ENCODE results near the gene TCL1B. TPM values are rescaled to one million over a fixed set of nuclear protein-coding genes. Genes with fewer than 3 reads are reported as not detected.
"Not testable (repeated sequence)": the region's sequence is repeated elsewhere in the genome, so short reads cannot be mapped to it uniquely, and the experiment has no call there.

The TCL1B gene
- total RNA-seq: not detected in 2 replicates

DNA sequence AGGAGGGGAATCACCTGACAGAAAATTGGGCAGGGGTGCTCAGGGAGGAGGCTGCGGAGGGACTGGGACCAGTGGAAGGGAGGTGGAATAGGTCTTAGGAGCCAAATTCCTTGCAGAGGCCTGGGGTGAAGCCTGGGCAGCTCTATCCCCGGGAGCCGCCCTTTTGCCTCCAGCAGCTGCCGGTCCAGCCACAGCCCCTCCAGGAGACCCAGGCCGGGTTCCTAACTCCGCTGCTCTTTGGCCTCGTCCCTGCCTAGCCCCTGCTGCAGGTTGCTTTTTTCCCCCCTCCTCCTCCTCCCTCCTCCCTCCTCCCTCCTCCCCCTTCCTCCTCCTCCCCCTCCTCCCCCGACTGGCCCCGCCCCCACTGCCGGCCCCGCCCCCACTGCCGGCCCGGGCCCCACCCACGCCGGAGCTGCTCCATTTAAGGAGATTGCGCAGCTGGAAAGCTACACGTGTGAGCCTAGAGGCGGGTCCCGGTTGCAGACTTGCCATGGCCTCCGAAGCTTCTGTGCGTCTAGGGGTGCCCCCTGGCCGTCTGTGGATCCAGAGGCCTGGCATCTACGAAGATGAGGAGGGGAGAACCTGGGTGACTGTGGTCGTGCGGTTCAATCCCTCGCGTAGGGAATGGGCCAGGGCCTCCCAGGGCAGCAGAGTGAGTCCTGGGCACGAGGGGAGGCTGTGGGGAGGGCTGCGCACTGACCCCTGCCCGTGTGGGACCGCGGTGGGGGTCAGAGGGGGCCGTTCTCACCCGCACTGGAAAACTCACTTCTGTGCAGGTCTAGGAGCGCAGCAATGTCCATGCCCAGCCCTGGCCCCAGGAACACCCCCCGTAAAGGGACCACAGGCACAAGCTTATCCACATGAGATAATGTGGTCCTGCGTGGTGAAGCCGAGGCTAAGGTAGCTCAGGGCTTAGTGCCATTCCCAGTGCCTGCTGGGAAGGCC is at the start of gene TCL1B:
Gene TCL1B, plus strand, starts transcription at position 449 of the 945 bp plus-strand sequence. Its CDS starts 42 bp downstream, at position 491.
- intact Hi-C loops (cut with micrococcal nuclease): loop anchor here (10.0 kb wide), 1 partner anchor 241 kb away; no protein-coding TSS in a partner anchor

- intact Hi-C loops (cut with micrococcal nuclease): no loop called here
These were observed 41.2 kb upstream of the TCL1B start for GRCh38 chr14:95644981-95645380.

DNA sequence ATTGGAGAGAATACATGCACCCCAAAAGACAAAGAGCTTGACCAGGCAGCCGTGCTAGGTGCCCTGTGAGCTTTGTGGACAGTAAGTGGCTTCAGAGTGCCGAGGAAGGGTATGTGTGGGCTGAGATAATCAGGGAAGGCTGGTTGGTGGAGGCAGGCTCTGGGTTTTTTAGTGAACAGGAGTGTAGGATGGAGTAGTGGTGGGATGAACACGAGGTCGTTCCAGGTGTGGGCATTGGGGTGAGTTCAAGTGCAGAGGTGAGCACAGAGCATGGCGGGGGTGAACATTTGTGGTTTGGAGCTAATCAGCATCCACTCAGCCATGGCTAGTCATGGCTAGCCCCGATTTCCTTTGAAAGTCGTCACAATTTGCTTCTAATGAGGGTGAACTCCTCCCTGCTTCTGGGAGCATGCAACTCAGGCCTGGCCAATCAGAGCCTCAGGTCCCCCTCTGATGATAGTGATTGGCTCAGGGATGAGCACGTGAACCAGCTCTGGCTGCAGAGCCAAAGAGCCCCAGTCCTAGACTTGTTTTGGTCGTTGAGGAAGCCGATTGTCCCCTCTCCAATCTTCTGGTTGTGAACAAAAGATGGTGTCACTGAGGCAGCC is 40.7 kb upstream of the TCL1B start:
- intact Hi-C loops (cut with micrococcal nuclease): no loop called here

GRCh38 chr14:95647926-95648325 is 38.3 kb upstream of the TCL1B start:
- intact Hi-C loops (cut with micrococcal nuclease): no loop called here

GRCh38 chr14:95649230-95649629 is 37.0 kb upstream of the TCL1B start:
- intact Hi-C loops (cut with micrococcal nuclease): no loop called here

- intact Hi-C loops (cut with micrococcal nuclease): no loop called here
These were observed 35.2 kb upstream of the TCL1B start for GRCh38 chr14:95651028-95651427.

GRCh38 chr14:95651821-95652583 is 34.2 kb upstream of the TCL1B start:
- intact Hi-C loops (cut with micrococcal nuclease): no loop called here

GRCh38 chr14:95652690-95653089 is 33.5 kb upstream of the TCL1B start:
- intact Hi-C loops (cut with micrococcal nuclease): no loop called here

DNA sequence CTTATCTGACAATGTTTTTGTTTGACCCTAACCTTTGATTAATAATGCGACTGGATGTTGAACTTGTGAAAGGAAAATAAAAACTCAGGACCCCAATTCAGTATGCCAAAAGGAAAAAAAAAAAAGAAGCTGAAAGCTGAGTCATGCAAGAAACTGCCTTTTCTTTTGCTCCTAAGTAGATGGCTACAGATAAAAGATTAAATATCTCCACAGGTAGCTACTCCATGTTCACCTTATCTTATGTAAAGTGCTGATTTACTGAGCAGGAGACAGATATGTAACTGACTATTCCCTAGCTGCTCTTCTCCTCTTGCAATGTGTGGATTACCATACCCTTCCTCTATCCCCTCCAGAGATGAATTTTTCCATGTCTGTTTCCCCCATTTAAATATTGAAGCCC is 30.8 kb upstream of the TCL1B start:
- intact Hi-C loops (cut with micrococcal nuclease): no loop called here

DNA sequence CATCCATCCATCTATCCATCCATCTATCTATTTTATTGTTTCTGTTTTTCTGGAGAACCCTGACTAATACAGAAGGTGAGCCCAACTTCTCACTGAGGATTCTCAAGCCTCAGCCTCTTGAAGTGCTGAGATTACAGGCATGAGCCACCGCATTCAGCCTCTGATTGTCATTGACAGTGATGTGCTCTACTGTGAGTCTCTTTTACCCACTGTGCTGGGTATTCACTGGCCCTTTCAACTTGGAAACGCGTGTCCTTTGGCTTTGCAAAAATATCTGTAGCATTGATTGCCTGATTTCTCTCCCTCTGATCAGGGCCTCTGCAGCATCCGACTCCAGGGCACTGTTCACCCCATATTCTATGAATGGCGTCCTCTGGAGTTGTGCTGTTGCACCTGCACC is 29.6 kb upstream of the TCL1B start:
- intact Hi-C loops (cut with micrococcal nuclease): no loop called here

DNA sequence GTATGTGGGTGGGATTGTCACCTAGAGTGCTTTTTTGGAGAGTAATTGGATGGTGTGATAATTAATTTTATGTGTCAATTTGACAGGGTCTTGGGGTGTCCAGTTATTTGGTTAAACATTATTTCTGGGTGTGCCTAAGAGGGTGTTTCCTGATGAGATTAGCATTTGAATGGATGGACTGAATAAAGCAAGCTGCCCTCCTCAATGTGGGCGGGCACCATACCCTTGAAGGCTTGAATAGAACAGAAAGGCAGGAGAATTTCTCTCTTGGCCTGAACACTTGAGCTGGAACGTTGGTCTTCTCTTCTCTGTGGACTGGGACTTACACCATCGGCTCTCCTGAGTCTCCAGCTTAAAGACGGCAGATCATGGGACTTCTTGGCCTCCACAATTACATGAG is 28.8 kb upstream of the TCL1B start:
- intact Hi-C loops (cut with micrococcal nuclease): no loop called here

GRCh38 chr14:95659293-95659989 is 26.8 kb upstream of the TCL1B start:
- intact Hi-C loops (cut with micrococcal nuclease): no loop called here

- intact Hi-C loops (cut with micrococcal nuclease): no loop called here
These were observed 26.2 kb upstream of the TCL1B start for GRCh38 chr14:95659990-95660385.

DNA sequence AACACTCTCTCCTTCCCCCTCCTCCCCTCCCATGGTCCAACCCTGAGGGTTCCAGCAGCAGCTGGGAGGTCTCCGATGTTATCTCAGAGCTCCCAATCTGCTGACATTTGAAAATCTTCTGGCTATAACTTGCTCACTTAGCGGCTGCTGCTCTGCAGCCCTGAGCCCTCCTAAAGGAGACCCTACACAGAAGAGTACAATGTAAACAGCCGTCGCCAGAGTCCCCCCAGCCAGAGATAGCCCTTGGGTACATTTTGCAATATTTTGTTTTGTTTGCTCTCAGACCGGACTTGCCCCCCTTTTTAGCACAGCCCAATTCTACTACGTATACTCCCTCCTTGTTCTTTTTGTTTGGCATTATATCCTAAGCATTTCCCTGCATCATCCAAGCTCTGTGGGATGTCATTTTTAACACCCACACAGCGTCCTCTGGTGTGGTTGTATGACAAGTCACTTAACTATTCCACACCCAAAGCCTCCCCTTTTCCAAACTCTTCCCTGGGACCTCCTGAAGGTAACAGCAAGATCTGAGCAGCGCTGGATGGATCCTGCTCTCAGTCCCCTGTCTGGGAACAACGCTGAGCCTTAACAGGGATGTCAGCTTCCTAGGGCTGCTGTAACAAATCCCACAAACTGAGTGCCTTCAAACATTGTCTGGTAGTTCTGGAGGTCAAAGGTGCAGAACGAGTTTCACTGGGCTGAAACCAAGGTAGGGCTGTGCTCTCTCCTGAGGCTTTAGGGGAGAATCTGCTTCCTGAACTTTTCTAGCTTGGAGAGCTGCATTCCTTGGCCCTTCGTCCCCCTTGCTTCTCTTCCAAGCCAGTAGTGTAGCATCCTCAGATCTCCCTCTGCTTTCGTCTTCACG is 25.3 kb upstream of the TCL1B start:
- intact Hi-C loops (cut with micrococcal nuclease): no loop called here

GRCh38 chr14:95662376-95663186 is 23.6 kb upstream of the TCL1B start:
- intact Hi-C loops (cut with micrococcal nuclease): no loop called here

GRCh38 chr14:95663226-95663797 is 22.9 kb upstream of the TCL1B start:
- intact Hi-C loops (cut with micrococcal nuclease): no loop called here

DNA sequence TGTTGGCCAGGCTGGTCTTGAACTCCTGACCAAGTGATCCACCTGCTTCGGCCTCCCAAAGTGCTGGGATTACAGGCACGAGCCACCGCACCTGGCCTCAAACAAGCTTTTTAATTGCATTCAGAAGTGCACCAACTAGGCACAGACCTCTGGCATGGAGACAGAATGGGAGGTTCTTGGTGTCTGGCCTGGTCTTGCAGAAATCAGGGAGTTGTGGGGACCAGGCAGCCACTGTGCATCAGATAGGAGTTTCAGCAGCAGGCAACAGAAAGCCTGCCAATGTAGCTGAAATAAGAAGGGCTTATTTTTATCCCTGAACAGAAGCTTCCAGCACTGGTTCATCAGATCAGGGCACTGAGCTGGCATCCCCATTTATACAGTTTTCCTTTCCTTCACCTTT is 22.2 kb upstream of the TCL1B start:
- intact Hi-C loops (cut with micrococcal nuclease): no loop called here

DNA sequence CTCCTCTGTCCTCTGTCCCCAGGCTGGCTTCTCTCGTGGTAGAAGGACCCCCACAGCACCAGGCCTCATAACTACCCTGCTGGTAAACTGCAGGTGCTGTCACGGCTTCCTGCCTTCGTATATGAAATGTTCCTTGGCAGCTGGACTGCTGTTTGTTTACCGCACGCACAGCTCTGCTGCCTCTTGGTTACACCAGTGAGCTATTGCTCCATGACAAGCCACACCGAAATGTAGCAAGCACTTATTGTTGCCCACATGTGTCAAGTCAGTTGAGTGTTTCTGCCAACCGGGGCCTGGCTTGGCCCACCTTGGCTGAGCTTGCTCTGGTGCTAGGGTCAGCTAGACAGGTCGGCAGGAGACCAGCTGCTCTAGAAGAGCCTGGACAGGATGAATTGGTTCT is 21.7 kb upstream of the TCL1B start:
- intact Hi-C loops (cut with micrococcal nuclease): no loop called here

- intact Hi-C loops (cut with micrococcal nuclease): not testable (repeated sequence)
These were observed 20.7 kb upstream of the TCL1B start for GRCh38 chr14:95665530-95665929.

Data from T-helper 1 cell treated with Interleukin-12 subunit alpha and Interleukin-12 subunit beta and Interleukin-4 antibody, amounts not matched to agents 30 ng/mL and 1 ng/mL, for 36 hours (primary cell).